GM12892 (cell line): ENCODE measurements around the gene TTC24.

Experiments
- DNase-seq: peaks from one replicate; pipeline ENCODE4 v3.0.0; 2011; ENCODE audit not compliant: insufficient read length
- FAIRE-seq: peaks from 2 replicates; lab custom pipeline; 2011; peaks lifted over from hg19 to GRCh38; lab: Jason Lieb, UNC
- POLR2A ChIP-seq: IDR thresholded peaks from 2 replicates; pipeline ENCODE4 v1.6.1; 2011; ENCODE audit warnings: low read depth, low read length, control low read depth
- POLR2AphosphoS5 ChIP-seq: IDR thresholded peaks from 2 replicates; pipeline ENCODE4 v1.6.1; 2011; ENCODE audit warnings: low read depth, low read length, control low read depth
- TAF1 ChIP-seq: IDR thresholded peaks from 2 replicates; pipeline ENCODE4 v1.6.1; 2011; ENCODE audit warnings: low read depth, mild to moderate bottlenecking, control low read depth, low read length, borderline replicate concordance

The TTC24 gene

GRCh38 chr1:156591181-156591431, 11.6 kb downstream of the TTC24 start:
- FAIRE-seq (no peak), DNase-seq (no peak)
- TF ChIP-seq POLR2A, result no peak
- TF ChIP-seq POLR2AphosphoS5, result no peak

- FAIRE-seq, result no peak
- peak; percentile 73 for TF ChIP-seq POLR2AphosphoS5
- TF ChIP-seq TAF1, result no peak
- peak; percentile 90 for TF ChIP-seq POLR2A
Observed at GRCh38 chr1:156591432-156592157, 12.1 kb downstream of the TTC24 start, which contains the start of gene NAXE. NAXE (plus strand) TSS chr1:156591776; CDS start chr1:156591805, 29 bp downstream.

GRCh38 chr1:156592158-156592909, 12.8 kb downstream of the TTC24 start:
- FAIRE-seq, result peak; percentile 78
- no peak for DNase-seq
- TF ChIP-seq TAF1 (no peak), POLR2AphosphoS5 (peak; percentile 34; the same call in 1 of the 2 replicates), POLR2A (peak; percentile 25; the same call in 1 of the 2 replicates)

More at GRCh38 chr1:156591432-156592157, 12.1 kb downstream of the TTC24 start, which contains the start of gene NAXE:
- peak; percentile 84 for DNase-seq

GRCh38 chr1:156592910-156593660, 13.6 kb downstream of the TTC24 start:
- no peak for TF ChIP-seq POLR2A
- TF ChIP-seq TAF1, result no peak
- 0 out of 2 replicates have a peak, but pooled peaks have one; percentile 19 for TF ChIP-seq POLR2AphosphoS5
- DNase-seq (no peak), FAIRE-seq (no peak)

GRCh38 chr1:156593661-156593989, 14.1 kb downstream of the TTC24 start:
- TF ChIP-seq POLR2A (no peak), TAF1 (no peak), POLR2AphosphoS5 (no peak)
- FAIRE-seq (no peak), DNase-seq (no peak)

- DNase-seq (no peak), FAIRE-seq (no peak)
- TF ChIP-seq POLR2A (no peak), TAF1 (no peak), POLR2AphosphoS5 (no peak; the same call in 1 of the 2 replicates)
Observed at GRCh38 chr1:156594190-156594589, 14.7 kb downstream of the TTC24 start.

GRCh38 chr1:156595016-156595415, 15.5 kb downstream of the TTC24 start:
- DNase-seq (no peak), FAIRE-seq (no peak)
- TF ChIP-seq POLR2AphosphoS5 (no peak; the same call in 1 of the 2 replicates), POLR2A (no peak), TAF1 (no peak)

GRCh38 chr1:156596426-156596825, 16.9 kb downstream of the TTC24 start:
- FAIRE-seq (no peak), DNase-seq (no peak)
- TF ChIP-seq TAF1, result no peak
- no peak for TF ChIP-seq POLR2A
- TF ChIP-seq POLR2AphosphoS5, result no peak

- no peak for FAIRE-seq
- TF ChIP-seq POLR2A, result no peak
- TF ChIP-seq POLR2AphosphoS5, result no peak
- no peak for TF ChIP-seq TAF1
- no peak for DNase-seq
Observed at GRCh38 chr1:156598125-156598524, 18.6 kb downstream of the TTC24 start.

- no peak for DNase-seq
- no peak for FAIRE-seq
- no peak for TF ChIP-seq POLR2AphosphoS5
- TF ChIP-seq TAF1, result no peak
- TF ChIP-seq POLR2A, result no peak
Observed at GRCh38 chr1:156598731-156599432, 19.4 kb downstream of the TTC24 start.

GRCh38 chr1:156599811-156600210, 20.3 kb downstream of the TTC24 start:
- FAIRE-seq, result no peak
- DNase-seq, result no peak

More at GRCh38 chr1:156599811-156600210, 20.3 kb downstream of the TTC24 start:
- TF ChIP-seq POLR2AphosphoS5 (no peak), TAF1 (no peak), POLR2A (0 out of 2 replicates have a peak, but pooled peaks have one; percentile 16)
